ENCODE measurements around the gene DDR1.
"Not testable (repeated sequence)": the region's sequence is repeated elsewhere in the genome, so short reads cannot be mapped to it uniquely, and the experiment has no call there.

Gene DDR1

DNA sequence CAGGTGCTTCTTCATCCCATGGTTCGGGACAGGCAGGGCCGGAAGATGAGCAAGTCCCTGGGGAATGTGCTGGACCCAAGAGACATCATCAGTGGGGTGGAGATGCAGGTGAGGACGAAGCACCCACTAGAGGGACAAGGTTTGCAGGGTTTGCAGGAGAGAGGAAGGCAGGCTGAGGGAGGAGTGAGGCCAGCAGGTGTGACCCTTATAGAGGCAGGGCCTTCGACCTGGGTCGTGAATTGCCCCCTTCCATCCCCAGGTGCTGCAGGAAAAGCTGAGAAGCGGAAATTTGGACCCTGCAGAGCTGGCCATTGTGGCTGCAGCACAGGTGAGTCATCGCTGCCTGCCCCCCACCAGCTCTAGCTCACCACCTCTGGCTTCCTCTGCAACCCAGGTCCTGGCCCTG, 38.1 kb downstream of the DDR1 start:
- DNase-seq: no peak

DNA sequence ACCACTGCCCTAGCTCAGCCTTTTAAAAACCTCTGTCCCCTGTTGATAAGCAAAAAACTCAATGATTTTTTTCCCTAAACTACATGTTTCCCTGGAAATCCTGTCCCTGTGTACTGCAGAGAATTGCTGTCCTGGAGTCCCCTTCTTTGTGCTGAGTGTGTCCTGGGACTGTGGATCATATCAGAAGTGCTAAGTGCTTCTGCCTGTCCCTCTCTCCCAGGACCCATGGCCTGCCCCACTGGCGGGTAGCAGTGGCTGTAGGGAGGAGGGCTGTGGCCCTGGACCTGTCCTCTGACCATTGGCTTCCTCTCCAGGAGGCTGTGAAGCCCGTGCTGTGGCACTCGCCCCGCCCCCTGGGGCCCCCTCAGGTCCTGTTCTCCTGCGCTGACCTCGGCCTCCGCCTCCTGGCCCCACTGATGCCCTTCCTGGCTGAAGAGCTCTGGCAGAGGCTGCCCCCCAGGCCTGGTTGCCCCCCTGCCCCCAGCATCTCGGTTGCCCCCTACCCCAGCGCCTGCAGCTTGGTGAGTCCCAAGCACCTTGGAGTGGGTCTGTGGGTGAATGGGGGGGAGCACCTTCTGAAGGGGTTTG, 39.8 kb downstream of the DDR1 start:
- DNase-seq: not testable (repeated sequence)

DNA sequence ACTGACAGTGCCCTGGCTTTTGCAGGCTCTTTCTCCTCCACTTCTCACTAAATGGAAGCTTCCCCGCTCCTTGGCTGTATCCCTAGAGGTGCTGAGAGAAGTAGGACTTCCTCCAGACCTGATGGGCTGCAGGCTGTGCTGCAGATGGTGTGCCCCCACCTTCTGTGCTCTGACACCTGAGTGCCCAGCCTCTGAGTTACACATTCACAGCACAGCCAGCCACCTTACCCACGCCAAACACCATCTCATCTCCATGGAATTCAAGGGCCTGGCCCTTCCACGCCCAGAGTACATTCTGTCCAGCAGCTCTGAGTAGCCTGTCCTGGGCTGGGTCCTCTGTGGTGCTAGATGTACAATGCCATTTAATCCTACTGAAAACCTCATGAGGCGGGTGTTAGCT, 42.3 kb downstream of the DDR1 start:
- DNase-seq: no peak

DNA sequence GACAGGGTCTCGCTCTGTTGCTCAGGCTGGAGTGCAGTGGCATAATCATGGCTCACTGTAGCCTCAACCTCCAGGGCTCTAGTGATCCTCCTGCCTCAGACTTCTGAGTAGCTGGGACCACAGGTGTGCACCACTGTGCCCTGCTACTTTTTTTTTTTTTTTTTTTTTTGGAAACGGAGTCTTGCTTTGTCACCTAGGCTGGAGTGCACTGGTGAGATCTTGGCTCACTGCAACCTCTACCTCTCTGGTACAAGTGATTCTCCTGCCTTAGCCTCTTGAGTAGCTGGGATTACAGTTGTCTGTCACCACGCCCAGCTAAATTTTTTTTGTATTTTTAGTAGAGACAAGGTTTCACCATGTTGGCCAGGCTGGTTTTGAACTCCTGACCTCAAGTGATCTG, 42.8 kb downstream of the DDR1 start:
- not testable (repeated sequence) for DNase-seq

DNA sequence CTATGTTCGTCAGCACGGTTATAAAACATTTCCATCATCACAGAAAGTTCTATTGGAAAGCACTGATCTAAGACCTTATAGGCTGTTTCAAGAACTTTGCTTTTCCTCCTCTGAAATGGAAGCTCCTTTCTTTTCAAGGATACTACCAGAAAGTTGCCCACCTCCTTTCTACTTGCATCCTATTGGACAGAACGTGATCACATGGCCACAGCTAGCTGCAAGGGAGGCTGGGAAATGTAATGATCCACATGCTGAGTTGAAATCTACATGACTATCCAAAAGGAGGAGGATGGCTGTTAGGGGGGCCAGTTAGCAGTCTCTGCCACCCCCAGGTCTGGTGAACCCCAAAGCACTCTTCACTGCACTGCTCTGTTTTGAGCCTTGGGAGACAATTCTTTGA, 44.4 kb downstream of the DDR1 start:
- DNase-seq: no peak

DNA sequence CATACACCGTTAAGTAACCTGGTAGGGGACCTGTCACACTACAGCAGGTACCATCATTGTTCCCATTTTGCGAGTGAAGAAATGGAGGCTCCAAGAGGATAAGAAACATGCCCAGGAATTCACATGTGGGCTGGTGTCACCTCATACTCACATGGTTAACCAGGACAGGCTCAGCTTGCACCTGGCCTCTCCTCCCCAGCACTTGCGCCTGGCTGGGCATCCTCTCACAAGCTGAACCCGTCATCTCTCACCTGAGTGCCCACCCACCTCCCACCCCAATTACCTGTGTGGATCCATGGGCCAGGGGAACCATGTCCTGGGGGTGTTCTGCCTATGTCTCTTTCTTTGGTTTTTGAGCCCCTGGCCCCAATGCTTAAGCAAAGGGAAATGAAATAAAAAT, 46.2 kb downstream of the DDR1 start:
- no peak for DNase-seq

DNA sequence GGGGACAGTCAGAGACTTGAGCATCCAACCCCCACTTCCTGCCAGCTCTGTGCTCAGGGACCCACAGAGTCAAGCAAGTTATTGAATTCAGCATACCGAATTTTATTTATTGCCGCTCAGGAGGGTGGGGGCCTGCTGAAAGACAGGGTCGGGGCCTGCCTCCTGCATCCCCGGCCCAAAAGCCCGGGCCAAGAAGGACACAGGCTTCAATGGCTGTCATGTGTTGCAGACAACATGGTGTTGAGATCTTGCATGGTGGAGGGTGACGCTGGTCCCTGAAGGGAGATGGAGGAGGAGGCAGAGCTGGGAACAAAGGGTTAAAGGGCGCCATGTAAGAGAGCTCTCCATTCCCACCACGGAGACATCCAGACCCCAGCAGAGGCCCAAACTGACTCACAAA, 47.0 kb downstream of the DDR1 start:
- DNase-seq: no peak

DNA sequence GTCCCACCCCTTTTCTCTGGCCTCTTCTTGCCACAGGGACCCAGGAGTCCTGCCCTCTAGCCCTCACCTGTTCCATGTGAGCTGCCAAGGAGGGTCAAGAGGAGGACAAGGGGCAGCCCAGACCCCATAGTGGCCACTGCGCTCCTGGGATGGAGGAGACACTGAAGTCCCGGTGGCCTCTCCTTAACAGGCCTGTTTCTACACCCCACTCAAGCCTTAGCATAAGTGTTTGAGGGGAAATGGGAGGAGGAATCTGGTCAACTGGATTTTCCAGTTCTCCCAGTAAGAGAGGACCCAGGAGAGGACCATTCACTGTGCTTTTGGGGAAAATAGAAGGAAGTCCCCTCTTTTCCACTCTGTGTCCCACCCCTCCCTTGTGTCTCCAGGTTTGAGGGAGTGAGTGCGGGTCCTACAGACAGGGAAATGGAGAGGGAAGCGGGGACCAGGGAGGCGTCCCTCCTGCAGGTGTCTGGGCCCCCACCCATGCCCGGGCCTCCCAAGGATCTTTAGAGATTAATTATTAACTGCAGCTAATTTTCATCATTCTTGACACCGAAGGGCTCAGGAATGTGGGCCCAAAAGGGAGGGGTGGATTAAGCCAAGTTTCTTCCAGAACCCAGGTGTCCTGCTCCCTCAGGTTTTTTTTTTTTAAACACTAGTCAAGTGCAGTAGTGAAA, 47.8 kb downstream of the DDR1 start, which contains the start of gene SFTA2:
TSS of gene SFTA2 (minus strand) at position 202 of the 677 bp plus-strand sequence. CDS start at position 128, 74 bp downstream.
- DNase-seq: no peak

DNA sequence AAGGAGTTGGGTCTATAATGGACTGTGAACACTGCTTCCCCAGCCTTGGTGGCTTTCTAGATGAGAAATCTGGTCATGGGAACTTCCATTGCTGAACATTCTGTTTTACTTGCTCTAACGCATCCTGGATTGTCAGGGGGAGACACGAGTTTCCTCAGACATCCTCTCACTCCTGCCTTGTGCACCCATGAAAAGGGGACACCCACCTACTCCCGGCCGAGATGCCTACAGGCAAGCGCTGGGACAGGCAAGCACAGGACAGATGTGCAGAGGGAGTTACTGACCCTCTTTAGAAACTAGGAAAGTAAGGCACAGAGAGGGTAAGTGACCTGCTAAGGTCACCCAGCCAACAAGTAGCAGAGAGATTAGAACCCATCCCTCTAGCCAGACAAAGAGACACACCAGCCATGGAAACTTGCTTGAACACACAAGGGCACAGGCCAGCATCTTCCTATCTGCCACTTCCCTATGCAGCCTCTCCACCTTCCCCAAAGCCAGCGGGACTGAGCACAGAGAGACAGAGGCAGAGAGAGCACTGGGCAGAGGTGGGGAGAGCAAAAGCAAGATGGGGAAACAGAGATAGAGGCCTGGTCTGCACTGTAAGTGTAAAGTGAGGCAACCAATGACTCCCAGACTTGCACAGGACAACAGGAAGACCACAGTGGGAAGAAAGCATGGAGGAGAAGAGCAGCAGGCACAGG, 48.5 kb downstream of the DDR1 start:
- DNase-seq: no peak

DNA sequence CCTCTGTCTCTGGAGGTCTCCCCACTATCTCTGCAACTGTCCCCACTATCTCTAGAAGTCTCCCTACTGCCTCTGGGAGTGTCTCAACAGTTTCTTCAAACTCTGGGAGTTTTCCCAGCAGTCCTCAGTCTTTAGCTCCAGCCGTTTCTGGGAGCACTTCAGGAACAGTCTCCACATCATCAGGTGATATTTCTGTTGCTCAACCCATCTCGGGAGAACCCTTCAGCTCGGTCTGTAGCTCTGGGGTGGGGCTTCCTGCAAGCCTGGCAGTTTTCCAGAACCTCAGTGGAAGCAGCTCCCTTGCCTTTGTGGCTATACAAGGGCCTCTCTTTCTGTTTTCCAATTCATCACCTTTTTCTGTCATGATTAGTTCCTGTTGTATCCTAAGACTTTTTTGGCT, 50.7 kb downstream of the DDR1 start:
- no peak for DNase-seq

DNA sequence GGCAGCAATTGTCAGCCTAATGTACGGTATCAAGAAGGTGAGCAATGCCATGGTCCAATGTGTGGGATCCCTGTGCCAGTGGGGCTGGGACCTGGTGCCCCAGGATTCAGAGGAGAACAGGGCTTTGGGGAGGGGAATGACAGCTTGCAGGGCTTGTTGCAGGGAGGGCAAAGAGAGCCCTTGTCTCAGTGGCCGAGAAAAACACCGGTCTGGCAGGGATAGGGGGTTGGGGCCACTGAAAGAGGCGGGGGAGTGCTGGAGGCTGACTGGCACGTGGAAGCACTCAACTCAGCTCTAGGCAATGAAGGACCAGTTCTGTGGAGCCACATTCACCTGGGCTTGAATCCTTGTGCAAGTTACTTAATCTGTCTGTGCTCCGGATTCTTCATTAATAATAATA, 52.9 kb downstream of the DDR1 start:
- DNase-seq: no peak

DNA sequence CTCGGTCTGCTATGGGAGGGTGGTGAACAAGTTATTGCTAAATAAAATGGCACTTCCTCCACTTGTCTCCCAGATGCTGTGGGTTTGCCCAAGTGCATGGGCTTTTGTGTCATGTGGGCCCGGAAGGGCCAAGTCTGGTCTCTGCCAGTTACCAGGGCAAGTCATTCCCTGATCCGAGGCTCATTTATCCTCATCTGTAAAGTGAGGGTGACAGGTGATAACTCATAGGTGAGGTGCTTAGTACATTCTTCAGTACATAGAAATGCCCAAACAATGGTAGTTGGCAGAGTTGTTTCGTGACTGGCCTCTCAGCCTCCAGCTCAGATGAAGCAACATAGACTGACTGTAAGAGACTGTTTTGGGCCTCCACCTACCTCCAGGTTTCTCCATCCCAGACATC, 54.4 kb downstream of the DDR1 start:
- no peak for DNase-seq

DNA sequence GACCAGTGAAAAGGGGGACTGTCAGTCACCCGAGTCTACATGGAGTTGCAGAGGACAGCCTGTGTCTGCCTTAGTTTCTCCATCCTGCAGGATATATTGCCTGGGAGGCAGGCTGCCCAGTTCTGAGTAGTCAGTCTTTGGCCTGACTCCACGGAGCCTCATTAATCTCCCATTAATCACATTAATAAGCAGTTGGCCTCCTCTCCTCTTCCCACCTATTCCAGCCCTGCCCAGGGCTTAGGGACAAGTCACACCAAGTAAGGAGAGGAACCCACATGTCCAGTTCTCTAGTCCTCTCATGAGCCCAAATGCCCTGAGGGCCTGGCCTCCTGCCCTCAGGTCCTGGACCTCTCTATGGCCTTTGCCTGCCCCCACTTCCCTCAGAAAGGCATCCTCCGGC, 55.2 kb downstream of the DDR1 start:
- no peak for DNase-seq

DNA sequence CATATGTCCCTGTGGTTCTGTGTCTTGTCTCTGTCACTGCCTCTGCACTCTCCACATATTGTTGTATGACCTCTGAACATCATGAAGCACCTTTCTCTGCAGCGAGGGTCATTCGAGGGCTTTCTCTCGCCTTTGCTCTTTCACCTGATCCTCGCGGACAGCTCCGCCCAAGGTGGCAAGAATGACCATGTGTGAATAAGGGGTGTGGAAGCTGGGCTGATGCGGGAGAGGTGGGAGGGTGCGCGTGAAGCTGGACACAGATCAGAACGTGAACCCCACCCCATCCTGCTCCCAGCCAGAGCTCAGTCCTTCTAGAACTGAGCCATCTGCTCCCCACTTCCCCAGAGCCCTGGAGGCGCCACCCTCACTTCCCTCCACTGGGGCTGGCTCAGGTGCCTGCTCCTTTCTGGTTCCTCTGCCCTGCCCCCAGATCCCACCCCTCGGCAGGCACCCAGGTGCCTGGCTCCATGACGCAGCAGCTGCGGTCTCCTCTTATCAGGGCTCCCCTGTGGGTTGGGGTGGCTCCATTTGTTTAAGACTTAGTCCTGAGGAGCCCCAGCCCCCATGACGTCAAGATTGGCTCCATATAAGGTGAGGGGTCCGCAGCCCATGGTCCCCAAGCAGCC, 56.2 kb downstream of the DDR1 start, which contains the start of gene MUCL3:
TSS of gene MUCL3 (plus strand) at position 613 of the 626 bp plus-strand sequence. CDS start 27 bp downstream, outside the sequence.
- no peak for DNase-seq

DNA sequence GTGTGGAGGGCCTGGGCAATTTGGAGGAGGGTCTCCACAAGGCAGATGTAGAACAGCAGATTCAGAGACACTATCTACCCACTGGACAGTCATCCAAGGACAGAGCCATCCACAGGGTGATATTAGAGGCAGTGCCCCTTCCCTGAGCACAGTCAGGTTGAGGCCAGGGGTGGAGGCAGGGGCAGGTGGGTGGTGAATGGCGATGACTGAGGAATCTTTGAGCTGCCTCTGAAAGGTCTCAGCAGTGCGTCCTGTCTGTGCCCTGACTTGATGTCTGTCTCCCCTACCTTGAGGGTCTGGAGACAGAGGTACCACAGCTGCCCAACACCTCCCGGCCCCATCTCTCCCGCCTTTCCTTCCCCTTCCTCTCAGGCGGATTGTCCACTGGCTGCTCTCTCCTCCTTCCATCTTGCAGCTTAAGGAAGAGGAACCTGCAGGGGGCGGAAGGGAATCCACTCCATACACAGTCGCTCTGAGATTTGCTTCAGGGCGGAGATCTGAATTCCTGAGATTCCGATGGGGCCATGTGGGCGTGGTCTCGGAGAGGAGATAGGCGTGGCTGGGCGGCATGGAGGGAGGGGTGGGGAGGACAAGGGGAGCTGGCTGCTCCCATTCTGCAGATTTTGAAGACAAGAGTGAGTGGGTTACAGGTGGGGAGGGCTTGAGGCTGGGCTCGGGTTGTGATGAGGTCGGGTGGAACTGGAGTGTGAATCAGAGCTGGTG, 58.2 kb downstream of the DDR1 start:
- no peak for DNase-seq

DNA sequence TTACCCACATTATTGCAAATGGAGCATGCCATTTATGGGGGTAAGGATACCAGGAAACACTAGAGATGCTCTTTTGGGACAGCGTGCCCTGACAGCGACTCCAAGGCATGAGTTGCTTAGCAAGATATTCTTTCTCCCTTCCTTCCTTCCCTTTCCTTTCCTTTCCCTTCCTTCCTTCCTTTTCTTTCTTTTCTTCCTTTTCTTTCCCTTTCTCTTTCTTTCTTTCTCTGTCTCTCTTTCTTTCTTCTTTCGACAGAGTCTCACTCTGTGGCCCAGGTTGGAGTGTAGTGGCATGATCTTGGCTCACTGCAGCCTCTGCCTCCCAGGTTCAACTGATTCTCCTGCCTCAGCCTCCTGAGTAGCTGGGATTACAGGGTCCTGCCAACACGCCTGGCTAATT, 59.7 kb downstream of the DDR1 start:
- DNase-seq: no peak

DNA sequence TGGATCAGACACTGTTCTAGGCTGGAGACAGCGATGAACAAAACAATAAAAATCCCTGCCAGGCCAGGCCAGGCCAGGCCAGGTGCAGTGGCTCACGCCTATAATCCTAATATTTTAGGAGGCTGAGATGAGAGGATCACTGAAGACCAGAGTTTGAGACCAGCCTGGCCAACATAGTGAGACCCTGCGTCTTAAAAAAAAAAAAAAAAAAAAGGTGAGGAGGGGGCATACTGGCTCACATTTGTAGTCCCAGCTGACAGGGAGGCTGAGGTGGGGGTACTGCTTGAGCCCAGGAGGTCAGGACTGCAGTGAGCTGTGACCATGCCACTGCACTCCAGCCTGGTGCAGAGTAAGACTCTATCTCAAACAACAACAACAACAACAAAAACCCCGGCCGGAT, 61.0 kb downstream of the DDR1 start:
- no peak for DNase-seq

DNA sequence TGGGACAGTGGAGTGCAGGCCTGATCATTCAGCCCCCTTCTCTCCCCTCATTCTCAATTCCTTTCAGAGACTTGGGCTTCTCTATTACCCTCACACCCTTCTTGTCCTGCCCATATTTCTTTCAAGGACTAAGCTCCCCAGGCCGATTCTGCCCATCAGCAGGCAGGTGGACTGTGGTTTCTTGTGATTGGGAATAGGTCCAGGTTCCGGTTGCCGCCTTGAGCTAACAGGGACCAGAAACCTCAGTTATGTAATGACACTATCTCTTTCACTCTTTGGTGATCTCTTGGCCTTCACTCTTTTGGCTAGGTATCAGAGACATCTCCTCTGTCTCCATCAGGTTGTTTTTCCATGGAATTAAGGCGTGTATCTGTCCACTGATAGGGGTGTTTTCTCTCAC, 62.9 kb downstream of the DDR1 start:
- DNase-seq: no peak

DNA sequence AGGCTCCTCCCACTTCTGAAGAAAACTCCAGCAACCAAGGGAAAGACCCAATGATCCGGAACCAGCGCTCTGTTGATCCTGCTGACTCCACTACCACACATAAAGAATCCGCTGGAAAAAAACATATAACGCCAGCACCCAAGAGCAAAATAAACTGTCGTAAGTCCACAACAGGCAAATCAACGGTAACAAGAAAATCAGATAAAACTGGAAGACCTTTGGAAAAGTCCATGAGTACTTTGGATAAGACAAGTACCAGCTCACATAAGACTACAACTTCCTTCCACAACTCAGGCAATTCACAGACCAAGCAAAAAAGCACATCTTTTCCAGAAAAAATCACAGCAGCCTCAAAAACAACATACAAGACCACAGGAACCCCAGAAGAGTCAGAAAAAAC, 64.5 kb downstream of the DDR1 start:
- no peak for DNase-seq

Measured in NCI-H2227 treated with DMSO at 0.1 percent for 48 hours (cell line).